T-helper 1 cell treated with Interleukin-12 subunit alpha and Interleukin-12 subunit beta and Interleukin-4 antibody, amounts not matched to agents 30 ng/mL and 1 ng/mL, for 36 hours (primary cell): Measurements from ENCODE around the gene PHF20. TPM values are rescaled to one million over a fixed set of nuclear protein-coding genes. Genes with fewer than 3 reads are reported as not detected.
"Not testable (repeated sequence)": the region's sequence is repeated elsewhere in the genome, so short reads cannot be mapped to it uniquely, and the experiment has no call there.

ENCODE experiments used
- intact Hi-C: fragments of 100-400 bp; cut with micrococcal nuclease; formaldehyde crosslinking; loops from one replicate; pipeline ENCODE4 v1.15.1; 2024
- total RNA-seq: library from RNA; stranded (reverse); gene quantifications from 2 replicates; pipeline ENCODE4 v1.2.3, GENCODE V29; 2022

The PHF20 gene
- total RNA-seq, 1 donor from 2014 or later = 62.7 TPM

- intact Hi-C loops = loop anchor here (1.0 to 10.0 kb wide), 2 partner anchors 7 to 1196 kb away; no protein-coding TSS in a partner anchor
Measured at GRCh38 chr20:35738410-35739179, 33.2 kb upstream of the PHF20 start.

GRCh38 chr20:35739294-35740163 is 32.3 kb upstream of the PHF20 start:
- intact Hi-C loops = loop anchor here (1.0 to 10.0 kb wide), 7 partner anchors 8 to 1195 kb away; partner anchors contain the start of genes ACSS2, TGIF2 and TRPC4AP

- intact Hi-C loops = loop anchor here (1.0 to 10.0 kb wide), 16 partner anchors 29 to 1437 kb away; partner anchors contain the start of genes ACSS2, CEP250, CPNE1 and EDEM2
Measured at GRCh38 chr20:35741892-35742740, 29.7 kb upstream of the PHF20 start, which contains the start of gene RBM39. Gene RBM39, minus strand, starts transcription at chr20:35742260. Its CDS starts 1,386 bp downstream, at chr20:35740874.

- intact Hi-C loops = loop anchor here (1.0 to 10.0 kb wide), 16 partner anchors 28 to 1436 kb away; partner anchors contain the start of genes ACSS2, CEP250, CPNE1 and EDEM2
Measured at GRCh38 chr20:35742741-35743523, 28.9 kb upstream of the PHF20 start.

- intact Hi-C loops = loop anchor here (2.0 to 10.0 kb wide), 7 partner anchors 252 to 1435 kb away; partner anchors contain the start of genes ACSS2, EDEM2, MROH8 and RPN2
Measured at GRCh38 chr20:35743693-35744491, 27.9 kb upstream of the PHF20 start.

- intact Hi-C loops = loop anchor here (5.0 to 10.0 kb wide), 5 partner anchors 252 to 867 kb away; partner anchors contain the start of genes ACSS2, TGIF2 and TRPC4AP
Measured at GRCh38 chr20:35744492-35744841, 27.3 kb upstream of the PHF20 start.

- intact Hi-C loops = no loop called here
Measured at GRCh38 chr20:35750611-35751010, 21.2 kb upstream of the PHF20 start.

GRCh38 chr20:35756404-35756803 is 15.4 kb upstream of the PHF20 start:
- intact Hi-C loops = no loop called here

GRCh38 chr20:35757098-35757705 is 14.6 kb upstream of the PHF20 start:
- intact Hi-C loops = no loop called here

GRCh38 chr20:35761548-35761947 is 10.3 kb upstream of the PHF20 start:
- intact Hi-C loops = not testable (repeated sequence)

- intact Hi-C loops = no loop called here
Measured at GRCh38 chr20:35762461-35762860, 9.4 kb upstream of the PHF20 start.

- intact Hi-C loops = not testable (repeated sequence)
Measured at GRCh38 chr20:35764936-35765335, 6.9 kb upstream of the PHF20 start.

GRCh38 chr20:35766843-35767242 is 5.0 kb upstream of the PHF20 start:
- intact Hi-C loops = no loop called here

- intact Hi-C loops = no loop called here
Measured at GRCh38 chr20:35767683-35768481, 3.9 kb upstream of the PHF20 start.

- intact Hi-C loops = no loop called here
Measured at GRCh38 chr20:35768731-35769664, 2.8 kb upstream of the PHF20 start.

- intact Hi-C loops = loop anchor here (1.0 kb wide), 4 partner anchors 29 to 487 kb away; partner anchors contain the start of genes EIF6 and RBM39
Measured at GRCh38 chr20:35771367-35771688, 487 bp upstream of the PHF20 start.
